Naive thymus-derived CD4-positive, alpha-beta T cell (primary cell): ENCODE measurements around the gene TYMS. TPM values are rescaled to one million over a fixed set of nuclear protein-coding genes. Genes with fewer than 3 reads are reported as not detected.

Experiments used
- ATAC-seq: fragments of 150-1000 bp; cut with Tn5 transposase; 2 replicates; pipeline ENCODE4 v1.10.0; 2021; ENCODE audit warnings: mild to moderate bottlenecking, moderate library complexity
- CTCF ChIA-PET: fragments of 350-600 bp; sonication (Branson Sonifier 250); formaldehyde crosslinking; loops from one replicate; lab custom pipeline; 2021; ENCODE audit warnings: antibody characterized with exemption; lab: Charles Lee
- POLR2A ChIA-PET: fragments of 350-600 bp; sonication (Branson Sonifier 250); formaldehyde crosslinking; loops from one replicate; lab custom pipeline; 2021; ENCODE audit warnings: antibody characterized with exemption, inconsistent platforms; lab: Charles Lee
- DNase-seq, 9 donors: peaks; one replicate each; pipeline versions ENCODE4 v3.0.0 to v3.0.0-alpha.2; 2020 to 2022; ENCODE audit warnings: mixed read lengths in 1 of 9
- H3K27ac ChIP-seq: one replicate; pipeline ENCODE4 v1.7.0; 2013; ENCODE audit warnings: mild to moderate bottlenecking, low read depth, low read length, moderate library complexity
- H3K27me3 ChIP-seq, 2 donors: one replicate each; pipeline ENCODE4 v1.7.0; 2013; ENCODE audit warnings: low read length in 2 of 2, mild to moderate bottlenecking in 2 of 2, moderate library complexity in 2 of 2; ENCODE audit not compliant: control insufficient read depth in 2 of 2, insufficient read depth in 2 of 2
- H3K36me3 ChIP-seq, 3 experiments: 1 replicate in 2 of 3; 2 replicates in 1 of 3; pipeline ENCODE4 v1.7.0; 2013; ENCODE audit warnings: low read length in 3 of 3, mild to moderate bottlenecking in 3 of 3, moderate library complexity in 1 of 3; ENCODE audit not compliant: insufficient read depth in 3 of 3, control insufficient read depth in 2 of 3
- H3K4me1 ChIP-seq, 2 donors: one replicate each; pipeline ENCODE4 v1.7.0; 2013; ENCODE audit warnings: low read length in 2 of 2, mild to moderate bottlenecking in 2 of 2, moderate library complexity in 1 of 2; ENCODE audit not compliant: control insufficient read depth in 2 of 2, insufficient read depth in 2 of 2
- H3K4me3 ChIP-seq: 2 replicates; pipeline ENCODE4 v1.7.0; 2013; ENCODE audit warnings: mild to moderate bottlenecking, low read length
- H3K9me3 ChIP-seq, 3 experiments: 1 replicate in 2 of 3; 2 replicates in 1 of 3; pipeline ENCODE4 v1.7.0; 2013; ENCODE audit warnings: low read length in 3 of 3; ENCODE audit not compliant: control insufficient read depth in 2 of 3
- H3K27ac Mint-ChIP-seq, 9 donors: one replicate each; pipeline ENCODE4 v1.8.0; 2020 to 2022; ENCODE audit warnings: mixed read lengths in 9 of 9, mild to moderate bottlenecking in 8 of 9, moderate library complexity in 5 of 9, inconsistent platforms in 2 of 9
- H3K27me3 Mint-ChIP-seq, 5 donors: one replicate each; pipeline ENCODE4 v1.8.0; 2021 to 2022; ENCODE audit warnings: mixed read lengths in 5 of 5, mild to moderate bottlenecking in 1 of 5
- H3K36me3 Mint-ChIP-seq, 5 donors: one replicate each; pipeline ENCODE4 v1.8.0; 2020 to 2022; ENCODE audit warnings: mixed read lengths in 5 of 5, mild to moderate bottlenecking in 3 of 5, inconsistent platforms in 1 of 5
- H3K4me1 Mint-ChIP-seq, 7 donors: one replicate each; pipeline ENCODE4 v1.8.0; 2020 to 2022; ENCODE audit warnings: mixed read lengths in 7 of 7, mild to moderate bottlenecking in 3 of 7, inconsistent platforms in 1 of 7
- H3K4me3 Mint-ChIP-seq, 10 donors: one replicate each; pipeline ENCODE4 v1.8.0; 2020 to 2022; ENCODE audit warnings: mild to moderate bottlenecking in 10 of 10, mixed read lengths in 10 of 10, moderate library complexity in 6 of 10, inconsistent platforms in 2 of 10
- H3K9me3 Mint-ChIP-seq, 11 donors: one replicate each; pipeline ENCODE4 v1.8.0; 2020 to 2022; ENCODE audit warnings: mixed read lengths in 11 of 11, mild to moderate bottlenecking in 4 of 11, inconsistent platforms in 1 of 11, moderate library complexity in 1 of 11
- intact Hi-C, 2 donors: fragments of 100-400 bp; cut with micrococcal nuclease; formaldehyde crosslinking; loops; one replicate each; pipeline ENCODE4 v1.15.1; 2023
- polyA plus RNA-seq, 2 donors: library from polyadenylated mRNA; unstranded; fragments of 300-500 nt; fragmentation: Illumina TruSeq; gene quantifications; one replicate each; pipeline ENCODE4 v1.2.3, GENCODE V29; 2021
- total RNA-seq, 6 experiments: library from RNA in 5 of 6; stranded (reverse) in 5 of 6; gene quantifications; 1 replicate in 5 of 6; 2 replicates in 1 of 6; pipeline ENCODE4 v1.2.3 and lab custom pipeline; 2021 to 2026

TYMS gene
- total and polyA plus RNA-seq, 7 experiments from 2014 or later = 0.85 to 241 (median 2.0) TPM; not detected in 4

DNA sequence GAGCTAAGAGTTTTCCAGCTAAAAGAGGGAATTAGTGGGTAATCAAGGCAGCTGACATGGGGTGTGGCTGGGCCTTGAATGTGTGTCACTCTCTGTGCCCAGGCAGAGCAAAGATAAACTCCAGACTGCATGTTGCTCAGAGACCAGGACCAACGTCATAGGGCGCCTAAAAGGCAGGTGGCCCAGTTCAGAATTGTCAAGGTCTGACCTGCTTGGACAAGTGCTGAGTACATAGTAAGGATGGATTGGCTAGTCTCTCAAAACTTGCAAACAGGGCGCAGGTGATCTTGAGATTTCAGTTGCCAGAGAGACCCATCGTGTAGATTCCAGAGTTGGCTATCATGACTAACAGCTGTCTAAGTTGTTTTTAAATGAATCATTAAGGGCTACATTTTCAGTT, 41.7 kb upstream of the TYMS start:
- no peaks in the 10 kb centered on the region for H3K9me3 Mint-ChIP-seq
- ChIA-PET CTCF (interaction anchor here (0.9 kb wide), 1 partner anchor 215 kb away, joined by 3 read pairs; no protein-coding TSS in a partner anchor), POLR2A (interaction anchor here (0.7 kb wide), 1 partner anchor 348 kb away, joined by 3 read pairs; the partner anchor contains the start of gene THOC1)
- H3K4me1 ChIP-seq = no peaks in the 10 kb centered on the region
- ATAC-seq (no peak), DNase-seq (no peak)
- no peak overlapping the region for H3K27ac ChIP-seq
- no peaks in the 10 kb centered on the region for H3K9me3 ChIP-seq
- no peaks in the 10 kb centered on the region for H3K27me3 ChIP-seq
- H3K36me3 Mint-ChIP-seq = no peaks in the 10 kb centered on the region
- H3K4me3 Mint-ChIP-seq = no peak overlapping the region
- no peaks in the 10 kb centered on the region for H3K36me3 ChIP-seq
- intact Hi-C loops = loop anchor here (2.0 to 5.0 kb wide), 3 partner anchors 19 to 503 kb away; partner anchors contain the start of gene CLUL1 (in 2 of the 2)
- H3K4me3 ChIP-seq = no peak overlapping the region
- peaks cover 0 to 15% (median 0%) of the 10 kb centered on the region in 5 donors for H3K27me3 Mint-ChIP-seq
- H3K4me1 Mint-ChIP-seq = no peaks in the 10 kb centered on the region
- peak overlapping the region in 1 of 9 donors; percentile 34 for H3K27ac Mint-ChIP-seq

DNA sequence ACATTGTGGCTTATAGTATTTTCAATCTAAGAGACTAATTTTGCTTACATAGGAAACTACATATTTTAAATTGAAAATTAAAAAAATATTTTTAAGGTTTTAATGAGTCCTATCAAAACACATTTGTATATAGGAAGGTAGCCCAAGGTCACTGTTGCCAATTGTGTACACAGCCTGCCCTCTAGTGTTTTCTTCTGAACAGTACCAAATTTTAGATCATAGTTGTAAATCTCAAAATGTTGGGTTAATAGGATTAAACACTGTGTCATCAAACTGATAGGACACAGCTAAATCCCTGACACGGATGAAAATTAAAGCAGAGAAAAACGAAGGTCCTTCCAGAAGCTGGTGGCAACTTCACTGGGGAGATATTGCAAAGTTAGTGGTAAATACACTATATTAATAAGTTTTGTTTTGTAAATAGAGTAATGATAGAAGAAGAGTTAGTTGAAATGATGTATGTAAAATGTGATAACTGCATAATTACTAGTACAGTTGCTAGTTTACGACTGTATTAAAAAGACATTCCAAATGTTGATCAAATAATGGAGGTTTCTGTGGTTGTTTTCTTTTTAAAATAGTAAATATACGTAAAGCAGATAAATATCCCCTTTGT, 41.0 kb upstream of the TYMS start:
- CTCF ChIA-PET = interaction anchor here (0.7 kb wide), 1 partner anchor 9 kb away, joined by 3 read pairs; no protein-coding TSS in a partner anchor
- Mint-ChIP-seq H3K27ac (no peak overlapping the region), H3K4me3 (no peak overlapping the region), H3K36me3 (no peaks in the 10 kb centered on the region), H3K4me1 (no peaks in the 10 kb centered on the region), H3K9me3 (no peaks in the 10 kb centered on the region), H3K27me3 (peaks cover 0 to 21% (median 0%) of the 10 kb centered on the region in 5 donors)
- no peaks in the 10 kb centered on the region for H3K36me3 ChIP-seq
- peak in 6 of 9 donors; percentile 7 to 41 (median 25) for DNase-seq
- H3K27ac ChIP-seq = no peak overlapping the region
- intact Hi-C loops = loop anchor here (2.0 to 5.0 kb wide), 3 partner anchors 20 to 504 kb away; partner anchors contain the start of gene CLUL1 (in 2 of the 2)
- H3K9me3 ChIP-seq = no peaks in the 10 kb centered on the region
- H3K27me3 ChIP-seq = no peaks in the 10 kb centered on the region
- POLR2A ChIA-PET = interaction anchor here (0.7 kb wide), 1 partner anchor 349 kb away, joined by 3 read pairs; the partner anchor contains the start of gene THOC1
- no peak overlapping the region for H3K4me3 ChIP-seq
- peak; percentile 65 for ATAC-seq
- no peaks in the 10 kb centered on the region for H3K4me1 ChIP-seq

DNA sequence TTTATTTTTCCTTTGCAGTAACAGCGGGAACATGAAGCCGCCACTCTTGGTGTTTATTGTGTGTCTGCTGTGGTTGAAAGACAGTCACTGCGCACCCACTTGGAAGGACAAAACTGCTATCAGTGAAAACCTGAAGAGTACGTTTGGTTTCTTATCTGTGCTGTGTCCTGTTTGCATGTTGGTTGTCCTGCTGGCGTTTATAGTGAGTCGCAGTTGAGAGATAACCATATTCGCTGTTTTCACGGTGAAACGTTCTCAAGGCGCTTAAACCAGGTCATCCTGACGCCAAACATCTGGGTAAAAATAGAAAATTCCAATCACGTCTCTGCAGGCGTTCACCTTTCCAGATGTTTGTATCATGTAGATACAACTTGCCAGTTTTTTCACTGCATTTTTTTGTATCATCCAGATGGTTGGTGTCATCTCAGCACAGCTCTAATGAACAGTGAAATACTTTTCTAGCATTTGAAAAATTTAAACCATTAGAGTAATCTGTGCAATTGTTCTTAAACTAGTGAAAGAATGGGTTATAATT, 39.4 kb upstream of the TYMS start:
- Mint-ChIP-seq H3K36me3 (no peaks in the 10 kb centered on the region), H3K27me3 (peaks cover 0 to 29% (median 5%) of the 10 kb centered on the region in 5 donors), H3K9me3 (no peaks in the 10 kb centered on the region), H3K27ac (no peak overlapping the region), H3K4me3 (no peak overlapping the region), H3K4me1 (no peaks in the 10 kb centered on the region)
- CTCF ChIA-PET = interaction anchor here (1.6 kb wide), 1 partner anchor 221 kb away, joined by 4 read pairs; no protein-coding TSS in a partner anchor
- H3K4me3 ChIP-seq = no peak overlapping the region
- no peak overlapping the region for H3K27ac ChIP-seq
- H3K4me1 ChIP-seq = no peaks in the 10 kb centered on the region
- POLR2A ChIA-PET = no interaction called here
- no peaks in the 10 kb centered on the region for H3K36me3 ChIP-seq
- H3K9me3 ChIP-seq = no peaks in the 10 kb centered on the region
- DNase-seq (no peak), ATAC-seq (no peak)
- intact Hi-C loops = loop anchor here (2.0 to 5.0 kb wide), 3 partner anchors 21 to 506 kb away; partner anchors contain the start of gene CLUL1 (in 2 of the 2)
- H3K27me3 ChIP-seq = no peaks in the 10 kb centered on the region

DNA sequence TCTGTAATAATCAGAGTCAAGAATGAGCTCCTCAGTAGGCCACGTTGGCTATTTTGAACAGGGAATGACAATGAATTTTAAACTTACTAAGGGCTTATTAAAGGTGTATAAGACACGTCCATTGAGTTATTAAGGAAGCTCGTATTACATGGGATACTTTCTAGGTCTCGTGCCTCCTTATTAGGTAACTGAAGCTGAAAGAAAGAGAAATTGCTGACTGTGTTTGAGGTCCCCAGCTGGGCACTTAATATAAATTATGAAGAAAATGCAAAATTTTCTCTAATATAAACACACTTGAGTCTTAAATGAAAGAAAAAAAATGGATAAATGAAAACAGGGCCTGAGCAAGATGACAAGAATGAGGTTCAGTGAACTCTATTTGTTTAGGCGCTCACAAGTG, 38.8 kb upstream of the TYMS start:
- Histone ChIP-seq H3K36me3 (no peaks in the 10 kb centered on the region), H3K4me1 (no peaks in the 10 kb centered on the region), H3K9me3 (no peaks in the 10 kb centered on the region), H3K4me3 (no peak overlapping the region), H3K27me3 (no peaks in the 10 kb centered on the region), H3K27ac (no peak overlapping the region)
- H3K9me3 Mint-ChIP-seq = no peaks in the 10 kb centered on the region
- no peaks in the 10 kb centered on the region for H3K4me1 Mint-ChIP-seq
- no peak overlapping the region for H3K4me3 Mint-ChIP-seq
- H3K27me3 Mint-ChIP-seq = peaks cover 0 to 30% (median 5%) of the 10 kb centered on the region in 5 donors
- ATAC-seq (no peak), DNase-seq (no peak)
- POLR2A ChIA-PET = no interaction called here
- CTCF ChIA-PET = interaction anchor here (1.6 kb wide), 1 partner anchor 220 kb away, joined by 4 read pairs; no protein-coding TSS in a partner anchor
- intact Hi-C loops = loop anchor here (5.0 kb wide), 2 partner anchors 121 to 506 kb away; no protein-coding TSS in a partner anchor
- no peaks in the 10 kb centered on the region for H3K36me3 Mint-ChIP-seq
- H3K27ac Mint-ChIP-seq = no peak overlapping the region

DNA sequence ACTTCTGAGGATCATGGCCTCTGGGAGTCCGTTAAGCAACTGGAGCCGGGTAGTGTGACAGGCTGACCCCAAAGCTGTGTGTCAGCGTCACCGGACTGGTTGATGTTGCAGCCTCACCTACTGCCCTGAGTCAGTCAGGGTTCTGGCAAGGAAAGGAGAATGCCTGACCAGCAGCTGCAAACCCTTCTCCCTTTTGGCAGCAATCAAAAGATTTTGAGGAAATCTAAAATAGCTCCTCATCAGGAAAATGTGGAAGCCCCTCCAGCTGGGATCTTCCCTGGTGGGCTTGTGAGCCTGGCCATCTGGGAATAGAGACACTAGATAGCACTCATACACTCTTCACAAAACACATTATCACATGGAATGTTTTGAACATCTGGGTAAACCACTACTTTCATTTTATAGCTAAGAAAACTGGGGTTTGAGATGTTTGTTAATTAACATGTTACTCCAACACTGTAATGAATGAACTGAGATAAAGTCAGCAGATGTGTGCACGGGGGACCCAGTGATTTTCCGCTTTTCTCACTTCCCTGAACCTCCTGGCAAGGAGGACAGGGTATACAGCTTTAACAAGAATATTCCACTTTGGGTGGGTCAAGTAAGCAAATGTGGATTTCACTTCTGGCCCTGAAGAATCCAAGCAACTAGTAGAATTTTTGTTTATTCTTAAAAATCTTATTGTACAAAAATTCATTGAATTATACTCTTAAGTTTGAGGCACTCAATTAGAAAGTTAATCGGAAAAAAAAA, 36.0 kb upstream of the TYMS start:
- Mint-ChIP-seq H3K27ac (no peak overlapping the region), H3K9me3 (no peaks in the 10 kb centered on the region), H3K4me1 (peaks cover 0 to 2% (median 0%) of the 10 kb centered on the region in 7 donors), H3K36me3 (no peaks in the 10 kb centered on the region), H3K4me3 (no peak overlapping the region), H3K27me3 (peaks cover 0 to 47% (median 5%) of the 10 kb centered on the region in 5 donors)
- intact Hi-C loops = loop anchor here in 1 of 2 donors (10.0 kb wide), 2 partner anchors 343 to 1923 kb away; no protein-coding TSS in a partner anchor
- no peaks in the 10 kb centered on the region for H3K4me1 ChIP-seq
- no peaks in the 10 kb centered on the region for H3K36me3 ChIP-seq
- no peak for DNase-seq
- no peak for ATAC-seq
- H3K27ac ChIP-seq = no peak overlapping the region
- CTCF ChIA-PET = no interaction called here
- H3K9me3 ChIP-seq = no peaks in the 10 kb centered on the region
- POLR2A ChIA-PET = no interaction called here
- H3K27me3 ChIP-seq = no peaks in the 10 kb centered on the region
- H3K4me3 ChIP-seq = no peak overlapping the region

DNA sequence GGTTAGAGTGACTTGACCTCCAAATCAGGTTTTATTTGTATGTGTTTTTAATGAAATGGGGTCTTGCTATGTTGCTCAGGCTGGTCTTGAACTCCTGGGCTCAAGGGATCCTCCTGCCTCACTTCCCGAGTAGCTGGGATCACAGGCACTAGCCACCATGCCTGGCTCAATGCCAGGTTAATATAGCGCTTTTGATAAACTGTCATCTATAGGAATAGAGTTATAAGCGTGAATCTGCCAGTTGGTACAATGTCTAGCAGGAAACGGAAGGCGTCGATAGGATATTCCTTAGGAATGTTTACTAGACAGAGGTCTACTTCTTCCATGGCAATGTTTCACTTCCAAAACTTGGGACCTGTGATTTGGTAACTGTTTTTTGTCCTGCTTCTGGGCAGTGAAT, 35.2 kb upstream of the TYMS start:
- no peak for ATAC-seq
- no peak for DNase-seq
- Mint-ChIP-seq H3K4me1 (peaks cover 0 to 2% (median 0%) of the 10 kb centered on the region in 7 donors), H3K27ac (no peak overlapping the region), H3K27me3 (peaks cover 0 to 50% (median 5%) of the 10 kb centered on the region in 5 donors), H3K36me3 (no peaks in the 10 kb centered on the region), H3K9me3 (no peaks in the 10 kb centered on the region), H3K4me3 (no peak overlapping the region)
- H3K4me3 ChIP-seq = no peak overlapping the region
- no peak overlapping the region for H3K27ac ChIP-seq
- H3K4me1 ChIP-seq = no peaks in the 10 kb centered on the region
- POLR2A ChIA-PET = interaction anchor here (0.6 kb wide), 1 partner anchor 413 kb away, joined by 3 read pairs; no protein-coding TSS in a partner anchor
- CTCF ChIA-PET = interaction anchor here (0.6 kb wide), 1 partner anchor 1010 kb away, joined by 4 read pairs; no protein-coding TSS in a partner anchor
- intact Hi-C loops = loop anchor here in 1 of 2 donors (10.0 kb wide), 2 partner anchors 343 to 1923 kb away; no protein-coding TSS in a partner anchor
- no peaks in the 10 kb centered on the region for H3K27me3 ChIP-seq
- H3K36me3 ChIP-seq = no peaks in the 10 kb centered on the region
- no peaks in the 10 kb centered on the region for H3K9me3 ChIP-seq
